ENCODE data around the gene ANKRD13B.

DNA sequence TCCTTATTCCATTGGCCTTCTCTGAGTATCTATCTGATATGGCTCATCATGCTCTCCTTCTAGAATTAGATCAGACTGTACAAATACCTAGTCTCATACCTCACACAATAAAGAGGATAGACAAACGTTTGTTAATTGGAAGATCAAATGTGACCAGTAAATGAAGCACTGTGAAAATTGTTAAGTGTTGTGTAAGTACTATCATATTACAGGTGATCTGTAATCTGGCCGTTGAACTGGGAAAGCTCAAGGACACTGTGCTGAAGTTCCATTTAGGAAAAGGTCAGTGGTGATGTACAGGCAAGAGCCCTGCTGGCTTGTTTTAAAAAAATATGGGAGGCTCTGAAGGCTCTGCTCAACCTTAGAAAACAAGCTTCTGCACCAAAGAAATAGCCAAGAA, 68.3 kb downstream of the ANKRD13B start:
- TF ChIP-seq FOSL2 (IDR thresholded peaks at IDR 0.05) (no peak), FOSL2 (CRISPR knock-in tag; IDR thresholded peaks at IDR 0.05) (no peak), CTCF (IDR thresholded peaks at IDR 0.05) (no peak), HMGXB4 (CRISPR knock-in tag; IDR thresholded peaks at IDR 0.05; ENCODE audit: borderline replicate concordance) (no peak), RAD21 (conservative IDR thresholded peaks at IDR 0.05 in 1 of 2, IDR thresholded peaks at IDR 0.05 in 1 of 2) (no peak), TFCP2L1 (CRISPR knock-in tag; IDR thresholded peaks at IDR 0.05) (no peak), CBX8 (IDR thresholded peaks at IDR 0.05) (no peak), CHD2 (IDR thresholded peaks at IDR 0.05; ENCODE audit: low read length, partially characterized antibody) (no peak), KDM1A (IDR thresholded peaks at IDR 0.05; ENCODE audit: low read depth) (no peak), CBX2 (IDR thresholded peaks at IDR 0.05; ENCODE audit: borderline replicate concordance, low read depth) (no peak), POLR2A (IDR thresholded peaks at IDR 0.05; ENCODE audit: low read length) (no peak), NPAS2 (CRISPR knock-in tag; IDR thresholded peaks at IDR 0.05; ENCODE audit: borderline replicate concordance) (no peak)
